Psoas muscle (tissue), 8 donors: ENCODE measurements around the gene MGLL. TPM values are rescaled to one million over a fixed set of nuclear protein-coding genes. Genes with fewer than 3 reads are reported as not detected.
A peak's percentile ranks its signal among the peaks of the same experiment; 100 is the strongest.

ENCODE experiments used
- ATAC-seq, 4 donors: fragments of 200-7000 bp; cut with Tn5 transposase; one replicate each; pipeline ENCODE4 v1.9.1; 2020; ENCODE audit warnings: moderate library complexity in 3 of 4, mild to moderate bottlenecking in 2 of 4
- DNase-seq, 2 donors: peaks; one replicate each; pipeline ENCODE4 v3.0.0-alpha.2; 2020
- H3K27ac ChIP-seq: fragments of 200-600 bp; one replicate; pipeline ENCODE4 v1.8.0; 2022
- H3K27me3 ChIP-seq, 3 donors: fragments of 200-600 bp in 1 of 3; one replicate each; pipeline versions ENCODE4 v1.6.1 to v1.8.0; 2013 to 2022; ENCODE audit warnings: low read length in 2 of 3, mild to moderate bottlenecking in 2 of 3, moderate library complexity in 1 of 3; ENCODE audit not compliant: insufficient read depth in 3 of 3
- H3K36me3 ChIP-seq, 2 donors: fragments of 200-600 bp in 1 of 2; one replicate each; pipeline versions ENCODE4 v1.6.1 to v1.8.0; 2013 to 2022; ENCODE audit warnings: low read depth in 1 of 2, mild to moderate bottlenecking in 1 of 2, moderate library complexity in 1 of 2; ENCODE audit not compliant: insufficient read depth in 1 of 2
- H3K4me1 ChIP-seq: fragments of 200-600 bp; one replicate; pipeline ENCODE4 v1.8.0; 2022
- H3K4me3 ChIP-seq: fragments of 200-600 bp; one replicate; pipeline ENCODE4 v1.8.0; 2022; ENCODE audit warnings: mild to moderate bottlenecking
- H3K9me3 ChIP-seq: fragments of 200-600 bp; one replicate; pipeline ENCODE4 v1.8.0; 2022
- CTCF ChIP-seq: fragments of 200-600 bp; IDR thresholded peaks from one replicate; pipeline ENCODE4 v1.8.0; 2022; ENCODE audit warnings: antibody characterized with exemption
- WGBS, 3 donors: extraction: QIAGEN DNeasy Blood & Tissue Kit; methylation state at CpG; one replicate each; pipeline versions ENCODE4 v1.1.6 to v1.1.7; 2013; 5-methylcytosine and 5-hydroxymethylcytosine counted together
- intact Hi-C, 2 donors: fragments of 100-400 bp; cut with DNase I; formaldehyde crosslinking; loops; one replicate each; pipeline versions ENCODE4 v1.11.0 to v1.14.2; 2022
- polyA plus RNA-seq, 3 donors: library from polyadenylated mRNA; stranded (reverse); fragments of 200-250 nt; gene quantifications; one replicate each; pipeline ENCODE4 v1.2.3, GENCODE V29; 2013
- total RNA-seq, 4 donors: library from RNA; stranded (reverse); fragmentation: NEBNext Ultra II Directional in 2 of 4; extraction: Animal tissue kit (Norgen Biotek cat#: 25700) in 2 of 4; gene quantifications; one replicate each; pipeline versions ENCODE4 v1.2.1 to v1.2.4, GENCODE V29; 2021 to 2023
- donor health status: healthy with polysubstance abuse.
- donor health status: DM: no; HTN: no; CAD: no; lungs with moderate emphysema.
- donor health status: Bipolar disorder and iron deficiency.
- donor health status: healthy.
- donor health status: DM: yes; HTN: yes; CAD: no.
- donor health status: DM: no; HTN: no; CAD: no.
- donor health status: DM: no; HTN: no; CAD: no.
- donor health status: DM: yes; HTN: yes; CAD: no.

Gene MGLL
- total and polyA plus RNA-seq, 7 donors = 32.8 to 85.6 (median 63.0) TPM

DNA sequence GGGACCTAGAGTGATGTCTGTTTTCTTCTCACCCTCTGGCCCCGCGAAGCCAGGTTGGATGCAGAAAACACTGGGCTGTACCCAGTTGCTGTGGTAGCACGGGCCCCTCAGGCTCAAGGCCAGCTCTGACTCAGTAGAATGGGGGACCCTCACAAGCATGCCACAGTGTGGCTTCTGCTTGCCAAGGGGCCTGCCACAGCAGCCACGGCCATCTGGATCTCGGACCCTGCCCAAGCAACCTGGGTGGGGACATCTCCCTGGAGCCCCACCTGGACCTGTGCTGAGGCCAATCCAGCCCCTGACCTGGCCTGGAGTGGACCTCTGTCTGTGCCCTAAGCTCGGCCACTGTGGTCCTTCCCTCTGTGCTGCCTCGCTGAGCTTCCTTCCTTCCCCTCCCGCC, 59.0 kb downstream of the MGLL start:
- Histone ChIP-seq H3K36me3 (peaks cover 0 to 9% of the 10 kb centered on the region in 2 donors), H3K27me3 (no peaks in the 10 kb centered on the region), H3K4me1 (peaks cover 47% of the 10 kb centered on the region), H3K9me3 (no peaks in the 10 kb centered on the region), H3K27ac (peak overlapping the region; percentile 83), H3K4me3 (no peak overlapping the region)
- WGBS, 3 donors = 72 to 84% (median 74%) methylated on average over 7 to 8 of the region's 8 CpGs
- no peak for TF ChIP-seq CTCF
- ATAC-seq = no peak
- intact Hi-C loops = loop anchor here in 1 of 2 donors (5.0 kb wide), 1 partner anchor 54 kb away; no protein-coding TSS in a partner anchor
- peak in 1 of 2 donors; percentile 43 for DNase-seq

GRCh38 chr3:127762787-127763105, 59.6 kb downstream of the MGLL start:
- peaks cover 45% of the 10 kb centered on the region for H3K4me1 ChIP-seq
- H3K4me3 ChIP-seq = no peak overlapping the region
- no peaks in the 10 kb centered on the region for H3K27me3 ChIP-seq
- 86 to 96% (median 89%) methylated on average over 1 of the region's 1 CpG for WGBS, 3 donors
- H3K27ac ChIP-seq = peak overlapping the region; percentile 83
- no peaks in the 10 kb centered on the region for H3K9me3 ChIP-seq
- no peak for DNase-seq
- H3K36me3 ChIP-seq = peaks cover 0 to 9% of the 10 kb centered on the region in 2 donors
- no peak for TF ChIP-seq CTCF
- intact Hi-C loops = loop anchor here in 1 of 2 donors (5.0 kb wide), 1 partner anchor 55 kb away; no protein-coding TSS in a partner anchor
- no peak for ATAC-seq

DNA sequence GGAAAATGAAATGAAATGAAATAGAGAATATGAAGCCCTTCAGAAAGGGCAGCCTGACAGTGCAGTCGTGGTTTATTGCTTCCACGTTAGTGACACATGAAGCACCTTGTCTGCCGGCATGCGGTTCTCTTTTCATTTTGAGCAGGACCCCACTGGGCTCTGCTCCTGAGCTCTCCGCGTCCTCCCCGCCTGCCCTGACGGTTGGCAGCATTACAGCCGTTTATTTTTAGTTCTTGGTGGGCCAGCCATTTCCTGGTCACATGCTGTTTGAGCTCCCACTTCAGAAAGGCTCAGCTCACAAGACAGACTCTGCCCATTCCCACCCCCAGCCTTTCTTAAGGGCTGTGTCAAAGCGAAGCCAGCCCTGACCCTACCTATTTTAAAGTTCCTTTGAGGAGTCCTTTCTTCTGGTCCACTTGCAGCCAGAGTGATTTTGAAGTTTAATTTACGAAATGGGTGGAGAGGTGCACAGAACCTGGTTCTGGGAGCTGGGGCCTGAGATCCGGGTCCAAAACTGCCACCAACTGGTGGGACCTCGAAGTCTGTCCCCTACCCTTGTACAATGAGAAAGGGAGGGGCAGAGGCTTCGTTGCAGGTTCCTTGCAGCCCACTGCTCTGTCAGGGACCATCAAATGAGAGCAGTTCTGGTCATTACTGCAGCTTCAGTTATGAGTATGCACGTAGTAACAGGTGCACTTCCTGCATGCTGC, 60.1 kb downstream of the MGLL start:
- H3K27ac ChIP-seq = peak overlapping the region; percentile 83
- ATAC-seq (peak; percentile 53 to 78 (median 68)), DNase-seq (peak in 1 of 2 donors; percentile 67)
- intact Hi-C loops = loop anchor here in 1 of 2 donors (5.0 kb wide), 1 partner anchor 55 kb away; no protein-coding TSS in a partner anchor
- no peak for TF ChIP-seq CTCF
- peaks cover 0 to 9% of the 10 kb centered on the region in 2 donors for H3K36me3 ChIP-seq
- H3K4me1 ChIP-seq = peaks cover 45% of the 10 kb centered on the region
- 12 to 15% (median 14%) methylated on average over 14 to 15 of the region's 15 CpGs for WGBS, 3 donors
- H3K4me3 ChIP-seq = peak overlapping the region; percentile 39
- H3K9me3 ChIP-seq = no peaks in the 10 kb centered on the region
- H3K27me3 ChIP-seq = no peaks in the 10 kb centered on the region

DNA sequence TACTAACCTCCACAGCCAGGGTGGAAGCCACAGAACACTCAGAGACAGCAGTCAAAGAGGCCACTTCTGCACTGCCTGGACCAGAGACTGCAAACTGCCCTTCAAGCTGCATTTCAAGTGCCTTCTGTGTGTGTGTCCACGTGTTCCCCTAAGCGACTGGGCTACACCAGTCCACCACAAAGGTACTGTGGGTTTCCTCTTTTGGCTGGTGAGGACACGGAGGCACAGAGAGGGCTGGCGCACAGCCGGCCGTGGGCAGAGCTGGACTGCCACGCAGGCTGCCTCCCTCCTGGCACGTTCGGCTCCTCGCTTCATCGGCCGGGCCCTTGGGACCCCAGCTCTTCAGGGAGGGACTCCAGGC, 60.9 kb downstream of the MGLL start:
- Histone ChIP-seq H3K27me3 (no peaks in the 10 kb centered on the region), H3K27ac (peak overlapping the region; percentile 83), H3K4me3 (peak overlapping the region; percentile 39), H3K36me3 (peaks cover 0 to 9% of the 10 kb centered on the region in 2 donors), H3K4me1 (peaks cover 45% of the 10 kb centered on the region), H3K9me3 (no peaks in the 10 kb centered on the region)
- intact Hi-C loops = loop anchor here in 1 of 2 donors (5.0 kb wide), 1 partner anchor 56 kb away; no protein-coding TSS in a partner anchor
- DNase-seq = peak in 1 of 2 donors; percentile 55
- ATAC-seq = peak; percentile 47 to 59 (median 56)
- no peak for TF ChIP-seq CTCF
- 18 to 34% (median 24%) methylated on average over 12 of the region's 12 CpGs for WGBS, 3 donors
